HepG2 (cell line): ENCODE results near the gene TEX12.

Experiments
- ATF1 ChIP-seq: IDR thresholded peaks from 2 replicates; pipeline ENCODE4 v1.6.1; 2016; ENCODE audit warnings: mild to moderate bottlenecking, control low read depth
- HDAC1 ChIP-seq: sonication (generic); formaldehyde crosslinking; IDR thresholded peaks from 2 replicates; pipeline ENCODE4 v1.5.1; 2020; ENCODE audit warnings: mild to moderate bottlenecking, missing genetic modification reagents
- MAZ ChIP-seq, 2 experiments: sonication (generic) in 1 of 2; formaldehyde crosslinking in 1 of 2; IDR thresholded peaks; 2 replicates each; pipeline versions ENCODE4 v1.5.0 to v1.6.1; 2012 to 2020; ENCODE audit warnings: low read depth in 2 of 2, mild to moderate bottlenecking in 2 of 2, borderline replicate concordance in 1 of 2, improper control_type of control experiment in 1 of 2, low read length in 1 of 2, missing genetic modification reagents in 1 of 2, moderate library complexity in 1 of 2
- MXI1 ChIP-seq: IDR thresholded peaks from 3 replicates; pipeline ENCODE4 v1.6.1; 2012; ENCODE audit warnings: low read depth, low read length, inconsistent platforms, borderline replicate concordance
- POLR2AphosphoS2 ChIP-seq: IDR thresholded peaks from 2 replicates; pipeline ENCODE4 v1.6.1; 2011; ENCODE audit warnings: low read depth, low read length, improper control_type of control experiment
- POLR2AphosphoS5 ChIP-seq: IDR thresholded peaks from 2 replicates; pipeline ENCODE4 v1.6.1; 2012; ENCODE audit warnings: low read depth, low read length
- TF ChIP-seq, protein P1 (sequence below): IDR thresholded peaks from 2 replicates; pipeline ENCODE4 v1.6.1; 2016

- TF ChIP-seq ATF1 (CRISPR knock-in tag): no peak
- no peak for TF ChIP-seq HDAC1 (CRISPR knock-in tag)
- TF ChIP-seq POLR2AphosphoS5: no peak
- TF ChIP-seq POLR2AphosphoS2: no peak
- TF ChIP-seq MAZ (IDR thresholded peaks at IDR 0.05; ENCODE audit: borderline replicate concordance, low read depth, low read length): no peak
- TF ChIP-seq MAZ (CRISPR knock-in tag; IDR thresholded peaks at IDR 0.05; ENCODE audit: low read depth): no peak
- TF ChIP-seq, protein P1, sequence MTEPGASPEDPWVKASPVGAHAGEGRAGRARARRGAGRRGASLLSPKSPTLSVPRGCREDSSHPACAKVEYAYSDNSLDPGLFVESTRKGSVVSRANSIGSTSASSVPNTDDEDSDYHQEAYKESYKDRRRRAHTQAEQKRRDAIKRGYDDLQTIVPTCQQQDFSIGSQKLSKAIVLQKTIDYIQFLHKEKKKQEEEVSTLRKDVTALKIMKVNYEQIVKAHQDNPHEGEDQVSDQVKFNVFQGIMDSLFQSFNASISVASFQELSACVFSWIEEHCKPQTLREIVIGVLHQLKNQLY (CRISPR knock-in tag): no peak
- TF ChIP-seq MXI1: no peak
Observed at GRCh38 chr11:112195951-112196351, 28.8 kb downstream of the TEX12 start.
